ENCODE measurements around the gene IL18R1.
A peak's percentile ranks its signal among the peaks of the same experiment; 100 is the strongest.

- TF ChIP-seq POLR2AphosphoS5 (IDR thresholded peaks at IDR 0.05) (no peak), CTCF (IDR thresholded peaks at IDR 0.05) (peak in 1 of 6 experiments; percentile 7), POLR2A (IDR thresholded peaks at IDR 0.05) (no peak)
Observed at GRCh38 chr2:102358496-102358895, 2.9 kb downstream of the IL18R1 start.
